ENCODE measurements around the gene YIPF3.

YIPF3 gene

DNA sequence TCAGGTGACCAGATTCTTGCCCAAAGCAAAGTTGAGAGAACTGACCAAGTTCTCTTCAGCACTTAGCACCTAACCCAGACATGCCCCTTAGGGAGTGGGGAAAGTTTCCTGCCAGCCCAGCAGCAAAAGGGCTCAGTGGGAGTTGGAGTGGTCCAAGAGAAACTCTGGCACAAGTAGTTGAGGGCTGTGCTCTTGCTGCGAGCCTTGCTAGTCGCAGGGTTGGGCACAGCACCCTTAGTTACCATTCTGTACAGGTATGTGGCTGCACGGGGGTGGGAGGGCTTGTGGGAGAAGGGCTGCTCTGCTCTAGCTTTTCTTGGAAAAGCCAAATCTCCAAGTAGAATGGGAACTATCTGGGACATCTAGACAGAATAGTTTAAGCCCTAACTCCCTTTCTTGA is 6.6 kb upstream of the YIPF3 start:
- TF ChIP-seq SPI1 (IDR thresholded peaks at IDR 0.05; ENCODE audit: low read depth, low read length) (no peak), TAF1 (IDR thresholded peaks at IDR 0.05; ENCODE audit: low read depth, low read length) (no peak), PAX5 (IDR thresholded peaks at IDR 0.05; ENCODE audit: insufficient read depth, low read length, severe bottlenecking) (no peak), POLR2AphosphoS5 (IDR thresholded peaks at IDR 0.05; ENCODE audit: low read depth, low read length) (no peak), POU2F2 (IDR thresholded peaks at IDR 0.05; ENCODE audit: low read depth, low read length) (no peak)
- no peak for FAIRE-seq
- no peak for DNase-seq (ENCODE audit: insufficient read length, low spot score)

DNA sequence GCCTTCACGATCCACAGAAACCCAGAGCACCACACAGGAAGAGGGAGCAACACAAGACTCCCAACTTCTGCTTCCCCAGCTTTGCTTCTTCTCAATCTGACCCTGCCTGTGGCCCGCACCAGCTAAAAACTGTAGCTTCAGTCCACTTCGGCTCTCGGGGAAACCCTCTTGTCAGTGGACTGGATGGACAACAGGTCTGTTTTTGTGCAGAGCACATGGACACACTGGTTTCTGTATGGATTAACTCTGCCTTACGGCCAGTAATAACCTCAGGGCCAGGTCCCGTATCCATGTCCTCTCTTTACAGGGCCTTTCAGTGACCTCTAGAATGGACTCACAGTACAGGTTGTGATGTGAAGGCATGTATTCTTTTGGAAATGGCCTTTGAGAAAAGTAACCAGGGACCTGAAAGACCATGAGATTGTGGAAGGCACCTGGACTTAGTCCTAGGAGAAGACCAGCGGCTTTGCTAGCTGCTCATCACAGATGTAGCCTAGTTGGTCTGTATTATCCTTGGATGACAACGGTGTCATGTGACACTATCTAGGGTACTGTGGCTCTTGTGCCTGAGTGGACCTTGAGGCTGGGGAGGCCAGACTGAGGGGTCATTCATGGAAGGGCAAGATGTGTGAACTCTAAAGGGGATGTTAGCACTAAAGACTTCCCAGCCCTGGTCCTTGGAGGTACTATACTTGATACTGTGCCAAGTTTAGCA is 6.0 kb upstream of the YIPF3 start:
- TF ChIP-seq PAX5 (IDR thresholded peaks at IDR 0.05; ENCODE audit: insufficient read depth, low read length, severe bottlenecking) (no peak), POU2F2 (IDR thresholded peaks at IDR 0.05; ENCODE audit: low read depth, low read length) (peak; percentile 43; the same call in 1 of the 2 replicates), POLR2AphosphoS5 (IDR thresholded peaks at IDR 0.05; ENCODE audit: low read depth, low read length) (peak; percentile 43)
- no peak for FAIRE-seq

DNA sequence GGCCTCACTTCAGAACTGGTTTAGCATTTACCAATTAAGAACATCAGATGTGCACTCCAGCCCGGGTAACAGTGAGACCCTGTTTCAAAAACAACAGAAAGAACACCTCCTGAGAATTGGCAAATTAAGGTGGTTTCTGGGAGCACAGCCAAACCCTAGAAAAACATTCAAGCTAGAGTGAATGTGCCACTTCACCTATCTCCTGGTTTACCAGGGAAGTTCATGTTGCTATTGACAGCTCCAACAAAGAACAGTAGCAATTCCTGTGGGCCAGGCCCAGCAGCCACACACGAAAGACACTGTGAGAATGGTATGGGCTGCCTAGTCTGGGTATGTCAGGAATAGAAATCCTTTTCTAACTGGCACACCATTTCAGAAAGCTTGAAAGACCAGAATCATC is 5.1 kb upstream of the YIPF3 start:
- FAIRE-seq (no peak), DNase-seq (ENCODE audit: insufficient read length, low spot score) (no peak)
- TF ChIP-seq SPI1 (IDR thresholded peaks at IDR 0.05; ENCODE audit: low read depth, low read length) (no peak), POLR2AphosphoS5 (IDR thresholded peaks at IDR 0.05; ENCODE audit: low read depth, low read length) (no peak), POLR2A (IDR thresholded peaks at IDR 0.05; ENCODE audit: low read depth, low read length) (no peak)

More for the DNA sequence above, 6.0 kb upstream of the YIPF3 start:
- no peak for DNase-seq (ENCODE audit: insufficient read length, low spot score)

- FAIRE-seq, result no peak
- TF ChIP-seq POLR2AphosphoS5 (IDR thresholded peaks at IDR 0.05; ENCODE audit: low read depth, low read length) (0 out of 2 replicates have a peak, but pooled peaks have one; percentile 30), PAX5 (IDR thresholded peaks at IDR 0.05; ENCODE audit: insufficient read depth, low read length, severe bottlenecking) (no peak)
- no peak for DNase-seq (ENCODE audit: insufficient read length, low spot score)
Measured at GRCh38 chr6:43520097-43520496, 3.4 kb upstream of the YIPF3 start.

- FAIRE-seq (peak; percentile 59), DNase-seq (ENCODE audit: insufficient read length, low spot score) (no peak)
- TF ChIP-seq TAF1 (IDR thresholded peaks at IDR 0.05; ENCODE audit: low read depth, low read length) (no peak), POLR2A (IDR thresholded peaks at IDR 0.05; ENCODE audit: low read depth, low read length) (no peak), POU2F2 (IDR thresholded peaks at IDR 0.05; ENCODE audit: low read depth, low read length) (no peak), SPI1 (IDR thresholded peaks at IDR 0.05; ENCODE audit: low read depth, low read length) (no peak), POLR2AphosphoS5 (IDR thresholded peaks at IDR 0.05; ENCODE audit: low read depth, low read length) (no peak), PAX5 (IDR thresholded peaks at IDR 0.05; ENCODE audit: insufficient read depth, low read length, severe bottlenecking) (no peak)
Measured at GRCh38 chr6:43517505-43518357, 1.0 kb upstream of the YIPF3 start.

DNA sequence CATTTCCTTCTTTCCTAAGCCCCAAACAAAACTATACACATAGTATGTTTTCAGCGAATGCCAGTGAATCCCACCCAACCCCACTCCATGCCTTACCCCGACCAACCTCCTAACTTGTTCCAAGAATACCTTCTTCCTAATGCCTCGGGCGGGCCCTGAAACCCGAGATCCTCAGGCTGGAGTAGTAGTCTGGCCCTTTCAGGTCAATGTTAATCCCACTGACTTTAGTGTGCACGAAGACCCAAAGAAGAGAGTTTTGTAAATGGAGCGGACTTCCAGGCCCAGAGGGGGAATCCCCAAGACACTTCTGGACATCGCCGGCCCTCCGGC is 394 bp downstream of the YIPF3 start:
- FAIRE-seq (peak; percentile 23), DNase-seq (ENCODE audit: insufficient read length, low spot score) (no peak)
- TF ChIP-seq POU2F2 (IDR thresholded peaks at IDR 0.05; ENCODE audit: low read depth, low read length) (no peak), PAX5 (IDR thresholded peaks at IDR 0.05; ENCODE audit: insufficient read depth, low read length, severe bottlenecking) (no peak), SPI1 (IDR thresholded peaks at IDR 0.05; ENCODE audit: low read depth, low read length) (no peak), TAF1 (IDR thresholded peaks at IDR 0.05; ENCODE audit: low read depth, low read length) (no peak), POLR2AphosphoS5 (IDR thresholded peaks at IDR 0.05; ENCODE audit: low read depth, low read length) (no peak), POLR2A (IDR thresholded peaks at IDR 0.05; ENCODE audit: low read depth, low read length) (no peak)

GRCh38 chr6:43515808-43516207 is 918 bp downstream of the YIPF3 start:
- no peak for FAIRE-seq
- TF ChIP-seq POU2F2 (IDR thresholded peaks at IDR 0.05; ENCODE audit: low read depth, low read length) (no peak), TAF1 (IDR thresholded peaks at IDR 0.05; ENCODE audit: low read depth, low read length) (no peak), POLR2A (IDR thresholded peaks at IDR 0.05; ENCODE audit: low read depth, low read length) (no peak), PAX5 (IDR thresholded peaks at IDR 0.05; ENCODE audit: insufficient read depth, low read length, severe bottlenecking) (no peak), POLR2AphosphoS5 (IDR thresholded peaks at IDR 0.05; ENCODE audit: low read depth, low read length) (no peak), SPI1 (IDR thresholded peaks at IDR 0.05; ENCODE audit: low read depth, low read length) (no peak)
- DNase-seq (ENCODE audit: insufficient read length, low spot score), result no peak

DNA sequence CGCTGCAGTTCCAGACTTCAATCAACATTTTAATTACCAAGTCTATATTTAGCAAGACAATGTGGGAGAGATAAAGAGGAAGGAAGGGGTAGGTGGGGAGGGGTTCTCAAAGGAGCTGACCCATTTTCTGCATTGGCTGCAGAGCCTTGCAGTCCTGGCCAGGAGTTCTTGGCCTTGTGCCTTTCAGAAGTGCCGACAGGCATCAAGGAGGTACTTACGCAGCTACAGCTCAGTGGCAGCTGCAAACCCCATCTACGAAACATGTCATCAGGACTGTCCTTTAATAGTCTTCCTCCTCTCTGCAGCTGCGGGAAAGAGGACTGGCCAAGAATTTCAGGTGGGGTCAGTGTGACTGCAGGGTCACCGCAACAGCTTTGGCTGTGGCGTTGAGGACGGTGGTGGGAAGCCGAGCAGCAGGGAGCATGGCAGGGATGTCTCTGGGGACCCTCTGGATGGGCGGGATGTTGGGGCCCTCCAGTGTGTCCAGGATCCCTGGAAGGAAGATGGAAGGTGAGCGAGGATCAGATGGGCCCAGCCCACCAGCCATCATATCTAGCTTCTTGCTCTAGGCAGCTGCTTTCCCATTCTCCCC is 4.8 kb downstream of the YIPF3 start:
- TF ChIP-seq POU2F2 (IDR thresholded peaks at IDR 0.05; ENCODE audit: low read depth, low read length), result no peak
- TF ChIP-seq POLR2AphosphoS5 (IDR thresholded peaks at IDR 0.05; ENCODE audit: low read depth, low read length), result no peak
- no peak for TF ChIP-seq PAX5 (IDR thresholded peaks at IDR 0.05; ENCODE audit: insufficient read depth, low read length, severe bottlenecking)
- TF ChIP-seq SPI1 (IDR thresholded peaks at IDR 0.05; ENCODE audit: low read depth, low read length), result no peak
- TF ChIP-seq POLR2A (IDR thresholded peaks at IDR 0.05; ENCODE audit: low read depth, low read length), result no peak
- no peak for TF ChIP-seq TAF1 (IDR thresholded peaks at IDR 0.05; ENCODE audit: low read depth, low read length)
- no peak for DNase-seq (ENCODE audit: insufficient read length, low spot score)
- FAIRE-seq, result no peak

DNA sequence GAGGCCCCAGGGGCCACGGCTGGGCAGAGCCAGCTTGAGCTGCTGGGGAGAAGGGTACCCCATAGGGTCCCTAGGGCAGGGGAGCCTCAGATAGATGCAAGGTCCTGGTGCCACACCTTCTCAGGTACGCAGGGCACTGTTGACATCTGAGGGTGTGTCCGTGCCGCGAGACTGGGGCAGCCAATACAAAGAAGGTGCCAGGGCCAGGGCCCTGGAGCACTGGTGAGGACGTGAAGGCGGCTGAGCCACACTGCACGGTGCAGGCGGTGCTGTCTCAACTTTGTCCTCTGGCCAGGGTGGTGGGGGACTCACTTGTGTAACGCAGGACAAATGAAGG is 5.9 kb downstream of the YIPF3 start:
- DNase-seq (ENCODE audit: insufficient read length, low spot score) (no peak), FAIRE-seq (peak; percentile 20)
- 0 out of 2 replicates have a peak, but pooled peaks have one; percentile 4 for TF ChIP-seq POLR2A (IDR thresholded peaks at IDR 0.05; ENCODE audit: low read depth, low read length)
- TF ChIP-seq SPI1 (IDR thresholded peaks at IDR 0.05; ENCODE audit: low read depth, low read length), result no peak
